H1 (cell line): ENCODE results near the gene HLA-DMB. TPM values are rescaled to one million over a fixed set of nuclear protein-coding genes. Genes with fewer than 3 reads are reported as not detected.

Experiments
- CBX8 ChIP-seq: fragments of 300-800, 300-1000 bp; sonication (generic); IDR thresholded peaks from 2 replicates; pipeline ENCODE4 v1.7.1; 2016; ENCODE audit warnings: low read depth, low read length, borderline replicate concordance
- CHD1 ChIP-seq: IDR thresholded peaks from 2 replicates; pipeline ENCODE4 v1.6.1; 2012; ENCODE audit warnings: low read depth, low read length, improper control_type of control experiment
- CREB1 ChIP-seq: IDR thresholded peaks from 2 replicates; pipeline ENCODE4 v1.6.1; 2012; ENCODE audit warnings: inconsistent platforms
- EZH2 ChIP-seq: fragments of 200-600 bp; sonication (generic); IDR thresholded peaks from 2 replicates; pipeline ENCODE4 v1.7.1; 2012; ENCODE audit warnings: low read depth, mild to moderate bottlenecking, moderate library complexity, low read length, inconsistent platforms; ENCODE audit not compliant: severe bottlenecking
- GABPA ChIP-seq: IDR thresholded peaks from 2 replicates; pipeline ENCODE4 v1.6.1; 2011; ENCODE audit warnings: mild to moderate bottlenecking, low read length, moderate library complexity, borderline replicate concordance; ENCODE audit not compliant: insufficient read depth
- GTF2F1 ChIP-seq: IDR thresholded peaks from 2 replicates; pipeline ENCODE4 v1.6.1; 2012; ENCODE audit warnings: low read depth, low read length, improper control_type of control experiment, borderline replicate concordance
- HDAC6 ChIP-seq: IDR thresholded peaks from one replicate; pipeline ENCODE4 v1.7.1; 2012; ENCODE audit warnings: low read depth, mild to moderate bottlenecking, inconsistent platforms, low read length, moderate library complexity
- JUND ChIP-seq: IDR thresholded peaks from 2 replicates; pipeline ENCODE4 v1.6.1; 2011; ENCODE audit warnings: mild to moderate bottlenecking, improper control_type of control experiment, low read length
- PHF8 ChIP-seq: fragments of 200-600 bp; sonication (generic); conservative IDR thresholded peaks from 2 replicates; pipeline ENCODE4 v1.7.1; 2012; ENCODE audit warnings: low read depth, mild to moderate bottlenecking, inconsistent platforms, low read length, moderate library complexity
- POU5F1 ChIP-seq: IDR thresholded peaks from 2 replicates; pipeline ENCODE4 v1.6.1; 2011; ENCODE audit warnings: low read depth, mild to moderate bottlenecking, low read length, moderate library complexity
- RAD21 ChIP-seq, 2 experiments: IDR thresholded peaks in 1 of 2; conservative IDR thresholded peaks in 1 of 2; 2 replicates each; pipeline ENCODE4 v1.6.1; 2011; ENCODE audit warnings: low read depth in 2 of 2, low read length in 2 of 2, improper control_type of control experiment in 1 of 2, inconsistent platforms in 1 of 2, mild to moderate bottlenecking in 1 of 2, moderate library complexity in 1 of 2
- RNF2 ChIP-seq: fragments of 200-900, 300-1000 bp; sonication (generic); IDR thresholded peaks from 2 replicates; pipeline ENCODE4 v1.7.1; 2016; ENCODE audit warnings: borderline replicate concordance, low read depth, mild to moderate bottlenecking, antibody characterized with exemption, low read length; ENCODE audit not compliant: poor library complexity, severe bottlenecking; ENCODE audit errors: missing control alignments
- SP4 ChIP-seq: IDR thresholded peaks from 2 replicates; pipeline ENCODE4 v1.6.1; 2012; ENCODE audit warnings: low read length, inconsistent platforms
- SRF ChIP-seq: IDR thresholded peaks from 2 replicates; pipeline ENCODE4 v1.6.1; 2011; ENCODE audit warnings: mild to moderate bottlenecking, low read depth, low read length, moderate library complexity
- SUZ12 ChIP-seq: fragments of 200-600 bp; sonication (generic); IDR thresholded peaks from 2 replicates; pipeline ENCODE4 v1.6.1; 2012; ENCODE audit warnings: mild to moderate bottlenecking, inconsistent platforms, low read length, moderate library complexity, mixed read lengths
- TEAD4 ChIP-seq: IDR thresholded peaks from 2 replicates; pipeline ENCODE4 v1.6.1; 2012; ENCODE audit warnings: low read depth, low read length, inconsistent platforms, mixed read lengths
- polyA plus RNA-seq, 7 experiments: library from polyadenylated mRNA; depleted of rRNA in 3 of 7; stranded (reverse) in 5 of 7; unstranded in 2 of 7; fragments of >200 nt in 5 of 7; fragments of 200-250 nt in 2 of 7; gene quantifications; 1 replicate in 5 of 7; 2 replicates in 1 of 7; 4 replicates in 1 of 7; pipeline versions ENCODE4 v1.2.1 to v1.2.3, GENCODE V29; 2011 to 2013; ENCODE audit warnings: missing spikeins in 2 of 7, mixed read lengths in 2 of 7
- total RNA-seq: library from RNA; stranded (reverse); fragmentation: NEBNext Ultra II Directional; extraction: Animal tissue kit (Norgen Biotek cat#: 25700); gene quantifications from 2 replicates; pipeline ENCODE4 v1.2.1, GENCODE V29; 2021
- TF ChIP-seq, protein P1 (sequence below): IDR thresholded peaks from 2 replicates; pipeline ENCODE4 v1.6.1; 2012; ENCODE audit warnings: inconsistent platforms
- TF ChIP-seq, protein P2 (sequence below): IDR thresholded peaks from 2 replicates; pipeline ENCODE4 v1.6.1; 2012; ENCODE audit warnings: inconsistent platforms
- TF ChIP-seq, protein P3 (sequence below): IDR thresholded peaks from 2 replicates; pipeline ENCODE4 v1.6.1; 2011; ENCODE audit warnings: low read length, improper control_type of control experiment
- TF ChIP-seq, protein P4 (sequence below): IDR thresholded peaks from 2 replicates; pipeline ENCODE4 v1.6.1; 2012; ENCODE audit warnings: low read length, inconsistent platforms

HLA-DMB gene
- total and polyA plus RNA-seq, 2 of the 8 experiments (the other 6 are each of a cell fraction or from before 2014, with no cell fraction given): 2.7 to 4.7 TPM

DNA sequence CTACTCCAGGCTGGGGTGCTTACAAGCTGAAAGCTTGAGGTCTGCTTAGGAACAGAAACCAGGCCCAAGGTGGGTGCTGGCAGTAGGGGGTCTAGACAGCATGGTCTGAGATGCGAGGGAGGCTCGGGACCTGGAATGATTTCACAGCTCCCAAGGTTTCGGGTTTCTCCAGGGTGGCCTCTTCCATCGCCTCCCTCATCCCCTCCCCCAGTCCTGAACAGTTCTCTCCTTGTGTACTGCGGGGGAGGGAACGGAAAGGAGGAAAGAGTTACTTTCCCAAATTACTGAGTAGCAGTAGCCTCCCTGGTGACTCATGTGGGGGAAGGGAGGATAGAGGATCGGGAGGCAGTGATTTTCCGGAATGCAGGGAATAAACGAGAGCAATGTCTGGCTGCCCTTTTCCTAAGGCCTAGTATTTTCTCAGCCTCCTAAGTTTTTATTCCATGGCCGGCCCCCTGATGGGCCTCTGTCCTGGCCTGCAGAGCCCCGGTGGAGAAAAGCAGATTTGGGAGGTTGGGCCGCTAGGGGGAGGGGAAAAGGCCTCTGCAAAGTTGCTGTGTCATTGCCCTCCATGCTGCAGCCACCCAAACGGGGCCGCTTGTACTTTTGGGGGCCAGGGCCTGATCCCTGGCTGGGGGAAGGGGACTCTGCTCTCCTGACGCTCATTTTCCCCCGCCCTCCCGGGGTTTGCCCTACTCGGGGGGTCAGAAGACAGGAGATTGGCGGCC is 29.0 kb upstream of the HLA-DMB start (continued):
- TF ChIP-seq GTF2F1 (no peak), HDAC6 (no peak), EZH2 (no peak), SUZ12 (no peak), RNF2 (no peak), SP4 (no peak), PHF8 (no peak), JUND (no peak), SRF (no peak), RAD21 (IDR thresholded peaks at IDR 0.05 in 1 of 2, conservative IDR thresholded peaks at IDR 0.05 in 1 of 2; ENCODE audit: low read depth in 2 of 2, low read length in 2 of 2) (no peak), CBX8 (no peak), GABPA (no peak), TEAD4 (no peak), CREB1 (no peak; the same call in 1 of the 2 replicates), CHD1 (no peak; the same call in 1 of the 2 replicates), POU5F1 (no peak)
- TF ChIP-seq, protein P1, sequence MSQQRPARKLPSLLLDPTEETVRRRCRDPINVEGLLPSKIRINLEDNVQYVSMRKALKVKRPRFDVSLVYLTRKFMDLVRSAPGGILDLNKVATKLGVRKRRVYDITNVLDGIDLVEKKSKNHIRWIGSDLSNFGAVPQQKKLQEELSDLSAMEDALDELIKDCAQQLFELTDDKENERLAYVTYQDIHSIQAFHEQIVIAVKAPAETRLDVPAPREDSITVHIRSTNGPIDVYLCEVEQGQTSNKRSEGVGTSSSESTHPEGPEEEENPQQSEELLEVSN: 0 out of 2 replicates have a peak, but pooled peaks have one; percentile 7
- TF ChIP-seq, protein P2, sequence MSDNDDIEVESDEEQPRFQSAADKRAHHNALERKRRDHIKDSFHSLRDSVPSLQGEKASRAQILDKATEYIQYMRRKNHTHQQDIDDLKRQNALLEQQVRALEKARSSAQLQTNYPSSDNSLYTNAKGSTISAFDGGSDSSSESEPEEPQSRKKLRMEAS: peak; percentile 53
- TF ChIP-seq, protein P3, sequence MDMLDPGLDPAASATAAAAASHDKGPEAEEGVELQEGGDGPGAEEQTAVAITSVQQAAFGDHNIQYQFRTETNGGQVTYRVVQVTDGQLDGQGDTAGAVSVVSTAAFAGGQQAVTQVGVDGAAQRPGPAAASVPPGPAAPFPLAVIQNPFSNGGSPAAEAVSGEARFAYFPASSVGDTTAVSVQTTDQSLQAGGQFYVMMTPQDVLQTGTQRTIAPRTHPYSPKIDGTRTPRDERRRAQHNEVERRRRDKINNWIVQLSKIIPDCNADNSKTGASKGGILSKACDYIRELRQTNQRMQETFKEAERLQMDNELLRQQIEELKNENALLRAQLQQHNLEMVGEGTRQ: 0 out of 2 replicates have a peak, but pooled peaks have one; percentile 18
- TF ChIP-seq, protein P4, sequence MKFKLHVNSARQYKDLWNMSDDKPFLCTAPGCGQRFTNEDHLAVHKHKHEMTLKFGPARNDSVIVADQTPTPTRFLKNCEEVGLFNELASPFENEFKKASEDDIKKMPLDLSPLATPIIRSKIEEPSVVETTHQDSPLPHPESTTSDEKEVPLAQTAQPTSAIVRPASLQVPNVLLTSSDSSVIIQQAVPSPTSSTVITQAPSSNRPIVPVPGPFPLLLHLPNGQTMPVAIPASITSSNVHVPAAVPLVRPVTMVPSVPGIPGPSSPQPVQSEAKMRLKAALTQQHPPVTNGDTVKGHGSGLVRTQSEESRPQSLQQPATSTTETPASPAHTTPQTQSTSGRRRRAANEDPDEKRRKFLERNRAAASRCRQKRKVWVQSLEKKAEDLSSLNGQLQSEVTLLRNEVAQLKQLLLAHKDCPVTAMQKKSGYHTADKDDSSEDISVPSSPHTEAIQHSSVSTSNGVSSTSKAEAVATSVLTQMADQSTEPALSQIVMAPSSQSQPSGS: peak; percentile 43; the same call in 1 of the 2 replicates
